ENCODE measurements around the gene SET.

The SET gene

GRCh38 chr9:128713941-128714573, 25.0 kb downstream of the SET start:
- no peak for DNase-seq

- no peak for DNase-seq
Observed at GRCh38 chr9:128714586-128715435, 25.8 kb downstream of the SET start.

- no peak for DNase-seq
Observed at GRCh38 chr9:128715436-128715750, 26.4 kb downstream of the SET start.

- no peak for DNase-seq
Observed at GRCh38 chr9:128716581-128717254, 27.7 kb downstream of the SET start.

- DNase-seq = no peak
Observed at GRCh38 chr9:128718047-128718446, 29.0 kb downstream of the SET start.

GRCh38 chr9:128718475-128718874, 29.5 kb downstream of the SET start:
- no peak for DNase-seq

- DNase-seq = no peak
Observed at GRCh38 chr9:128719919-128720605, 31.0 kb downstream of the SET start.

- DNase-seq = no peak
Observed at GRCh38 chr9:128720841-128721486, 31.9 kb downstream of the SET start.

- no peak for DNase-seq
Observed at GRCh38 chr9:128721487-128722010, 32.5 kb downstream of the SET start.

- DNase-seq = no peak
Observed at GRCh38 chr9:128722380-128723351, 33.6 kb downstream of the SET start.

GRCh38 chr9:128723352-128723865, 34.4 kb downstream of the SET start:
- no peak for DNase-seq

GRCh38 chr9:128723866-128724743, 35.1 kb downstream of the SET start, which contains the start of gene ZDHHC12:
TSS of gene ZDHHC12 (minus strand) at chr9:128724127. CDS start at chr9:128724093, 34 bp downstream.
- peak; percentile 98 for DNase-seq

GRCh38 chr9:128724744-128725211, 35.8 kb downstream of the SET start:
- DNase-seq = peak; percentile 82

GRCh38 chr9:128727640-128728248, 38.7 kb downstream of the SET start:
- DNase-seq = no peak

- no peak for DNase-seq
Observed at GRCh38 chr9:128728298-128728697, 39.3 kb downstream of the SET start.

- no peak for DNase-seq
Observed at GRCh38 chr9:128729302-128729701, 40.3 kb downstream of the SET start.

- DNase-seq = no peak
Observed at GRCh38 chr9:128729766-128730517, 40.9 kb downstream of the SET start.

GRCh38 chr9:128731093-128731492, 42.1 kb downstream of the SET start:
- DNase-seq = no peak

GRCh38 chr9:128731691-128732090, 42.7 kb downstream of the SET start:
- no peak for DNase-seq

Measured in DMS153 (cell line).